GM21619 (cell line): ENCODE results near the gene USP17L19.
"Not testable (repeated sequence)": the region's sequence is repeated elsewhere in the genome, so short reads cannot be mapped to it uniquely, and the experiment has no call there.

Experiments used
- ATAC-seq: cut with Tn5 transposase; IDR thresholded peaks from one replicate; pipeline ENCODE4 v1.9.1; 2021; ENCODE audit not compliant: unreplicated experiment

The USP17L19 gene

GRCh38 chr4:9253078-9253477, at the start of gene USP17L19:
TSS of gene USP17L19 (plus strand) at chr4:9253378. CDS start at chr4:9253378, 0 bp downstream.
- ATAC-seq: not testable (repeated sequence)

GRCh38 chr4:9210357-9210756, 42.8 kb upstream of the USP17L19 start, which contains the start of gene USP17L10:
TSS of gene USP17L10 (plus strand) at chr4:9210657. CDS start at chr4:9210657, 0 bp downstream.
- not testable (repeated sequence) for ATAC-seq

GRCh38 chr4:9214701-9215100, 38.5 kb upstream of the USP17L19 start:
- ATAC-seq: not testable (repeated sequence)

- not testable (repeated sequence) for ATAC-seq
Measured at GRCh38 chr4:9215105-9215504, 38.1 kb upstream of the USP17L19 start, which contains the start of gene USP17L11. TSS of gene USP17L11 (plus strand) at chr4:9215405. CDS start at chr4:9215405, 0 bp downstream.

GRCh38 chr4:9219852-9220251, 33.3 kb upstream of the USP17L19 start, which contains the start of gene USP17L12:
TSS of gene USP17L12 (plus strand) at chr4:9220152. CDS start at chr4:9220152, 0 bp downstream.
- not testable (repeated sequence) for ATAC-seq

DNA sequence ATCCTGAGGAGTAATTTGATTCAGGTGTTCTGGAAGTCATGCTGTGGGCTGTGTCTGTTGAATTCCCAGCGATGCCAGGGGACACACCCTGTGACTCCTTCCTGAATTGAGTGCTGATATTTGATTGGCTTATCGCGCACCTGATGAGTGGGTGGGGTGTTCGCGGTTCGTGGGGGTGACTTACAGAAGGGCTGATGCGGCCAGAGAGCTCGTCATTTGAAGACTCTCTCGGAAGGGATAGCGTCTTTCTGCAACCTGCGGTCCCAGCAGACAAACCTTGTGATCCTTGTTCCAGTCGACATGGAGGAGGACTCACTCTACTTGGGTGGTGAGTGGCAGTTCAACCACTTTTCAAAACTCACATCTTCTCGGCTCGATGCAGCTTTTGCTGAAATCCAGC, 28.6 kb upstream of the USP17L19 start, which contains the start of gene USP17L13:
TSS of gene USP17L13 (plus strand) at position 301 of the 400 bp plus-strand sequence. CDS start at position 301, 0 bp downstream.
- not testable (repeated sequence) for ATAC-seq

DNA sequence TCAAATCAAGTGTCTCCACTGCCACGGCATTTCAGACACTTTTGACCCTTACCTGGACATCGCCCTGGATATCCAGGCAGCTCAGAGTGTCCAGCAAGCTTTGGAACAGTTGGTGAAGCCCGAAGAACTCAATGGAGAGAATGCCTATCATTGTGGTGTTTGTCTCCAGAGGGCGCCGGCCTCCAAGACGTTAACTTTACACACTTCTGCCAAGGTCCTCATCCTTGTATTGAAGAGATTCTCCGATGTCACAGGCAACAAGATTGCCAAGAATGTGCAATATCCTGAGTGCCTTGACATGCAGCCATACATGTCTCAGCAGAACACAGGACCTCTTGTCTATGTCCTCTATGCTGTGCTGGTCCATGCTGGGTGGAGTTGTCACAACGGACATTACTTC, 22.9 kb upstream of the USP17L19 start:
- not testable (repeated sequence) for ATAC-seq

DNA sequence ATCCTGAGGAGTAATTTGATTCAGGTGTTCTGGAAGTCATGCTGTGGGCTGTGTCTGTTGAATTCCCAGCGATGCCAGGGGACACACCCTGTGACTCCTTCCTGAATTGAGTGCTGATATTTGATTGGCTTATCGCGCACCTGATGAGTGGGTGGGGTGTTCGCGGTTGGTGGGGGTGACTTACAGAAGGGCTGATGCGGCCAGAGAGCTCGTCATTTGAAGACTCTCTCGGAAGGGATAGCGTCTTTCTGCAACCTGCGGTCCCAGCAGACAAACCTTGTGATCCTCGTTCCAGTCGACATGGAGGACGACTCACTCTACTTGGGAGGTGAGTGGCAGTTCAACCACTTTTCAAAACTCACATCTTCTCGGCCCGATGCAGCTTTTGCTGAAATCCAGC, 19.1 kb upstream of the USP17L19 start, which contains the start of gene USP17L15:
TSS of gene USP17L15 (plus strand) at position 301 of the 400 bp plus-strand sequence. CDS start at position 301, 0 bp downstream.
- not testable (repeated sequence) for ATAC-seq

GRCh38 chr4:9238461-9238860, 14.7 kb upstream of the USP17L19 start:
- ATAC-seq: not testable (repeated sequence)

- ATAC-seq: not testable (repeated sequence)
Measured at GRCh38 chr4:9243579-9243978, 9.6 kb upstream of the USP17L19 start, which contains the start of gene USP17L17. TSS of gene USP17L17 (plus strand) at chr4:9243879. CDS start at chr4:9243879, 0 bp downstream.

GRCh38 chr4:9247953-9248680, 5.1 kb upstream of the USP17L19 start, which contains the start of gene USP17L18:
TSS of gene USP17L18 (plus strand) at chr4:9248630. CDS start at chr4:9248630, 0 bp downstream.
- not testable (repeated sequence) for ATAC-seq

DNA sequence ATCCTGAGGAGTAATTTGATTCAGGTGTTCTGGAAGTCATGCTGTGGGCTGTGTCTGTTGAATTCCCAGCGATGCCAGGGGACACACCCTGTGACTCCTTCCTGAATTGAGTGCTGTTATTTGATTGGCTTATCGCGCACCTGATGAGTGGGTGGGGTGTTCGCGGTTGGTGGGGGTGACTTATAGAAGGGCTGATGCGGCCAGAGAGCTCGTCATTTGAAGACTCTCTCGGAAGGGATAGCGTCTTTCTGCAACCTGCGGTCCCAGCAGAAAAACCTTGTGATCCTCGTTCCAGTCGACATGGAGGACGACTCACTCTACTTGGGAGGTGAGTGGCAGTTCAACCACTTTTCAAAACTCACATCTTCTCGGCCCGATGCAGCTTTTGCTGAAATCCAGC, 4.6 kb downstream of the USP17L19 start, which contains the start of gene USP17L20:
TSS of gene USP17L20 (plus strand) at position 301 of the 400 bp plus-strand sequence. CDS start at position 301, 0 bp downstream.
- ATAC-seq: not testable (repeated sequence)

DNA sequence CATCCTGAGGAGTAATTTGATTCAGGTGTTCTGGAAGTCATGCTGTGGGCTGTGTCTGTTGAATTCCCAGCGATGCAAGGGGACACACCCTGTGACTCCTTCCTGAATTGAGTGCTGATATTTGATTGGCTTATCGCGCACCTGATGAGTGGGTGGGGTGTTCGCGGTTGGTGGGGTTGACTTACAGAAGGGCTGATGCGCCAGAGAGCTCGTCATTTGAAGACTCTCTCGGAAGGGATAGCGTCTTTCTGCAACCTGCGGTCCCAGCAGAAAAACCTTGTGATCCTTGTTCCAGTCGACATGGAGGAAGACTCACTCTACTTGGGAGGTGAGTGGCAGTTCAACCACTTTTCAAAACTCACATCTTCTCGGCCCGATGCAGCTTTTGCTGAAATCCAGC, 9.4 kb downstream of the USP17L19 start, which contains the start of gene USP17L21:
TSS of gene USP17L21 (plus strand) at position 301 of the 400 bp plus-strand sequence. CDS start at position 301, 0 bp downstream.
- not testable (repeated sequence) for ATAC-seq

GRCh38 chr4:9267319-9267718, 14.1 kb downstream of the USP17L19 start, which contains the start of gene USP17L22:
TSS of gene USP17L22 (plus strand) at chr4:9267619. CDS start at chr4:9267619, 0 bp downstream.
- not testable (repeated sequence) for ATAC-seq

DNA sequence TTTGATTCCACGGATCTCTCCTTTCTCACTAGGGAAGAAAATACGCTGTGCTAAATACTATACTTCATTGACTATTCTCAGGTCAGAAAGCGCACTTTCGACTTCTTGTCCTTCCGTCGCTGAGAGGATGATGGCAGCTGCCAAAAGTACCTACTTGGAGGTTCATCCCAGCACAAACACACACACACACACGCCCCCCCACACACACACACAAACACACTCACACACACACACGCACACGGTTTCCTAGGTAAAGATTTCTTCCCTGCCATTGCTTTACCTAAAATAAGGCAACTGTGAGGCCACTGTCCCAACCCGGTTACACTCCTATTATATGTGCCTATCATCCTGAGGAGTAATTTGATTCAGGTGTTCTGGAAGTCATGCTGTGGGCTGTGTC, 18.5 kb downstream of the USP17L19 start:
- not testable (repeated sequence) for ATAC-seq
